K562 (cell line): ENCODE measurements around the gene CPNE2. TPM values are rescaled to one million over a fixed set of nuclear protein-coding genes. Genes with fewer than 3 reads are reported as not detected.
"Not testable (repeated sequence)": the region's sequence is repeated elsewhere in the genome, so short reads cannot be mapped to it uniquely, and the experiment has no call there.

Experiments
- ATAC-seq: fragments of 200-7000 bp; cut with Tn5 transposase; 3 replicates; pipeline ENCODE4 v1.9.1; 2020; ENCODE audit warnings: moderate library complexity
- BruUV-seq: library from RNA; stranded (reverse); fragments of 400-500 nt; replicated peaks from 2 replicates; lab custom pipeline; 2021; lab: Mats Ljungman, UMichigan
- CTCF ChIA-PET: fragments of 300-600 bp; formaldehyde crosslinking; extraction: SDS; loops from one replicate; lab custom pipeline; 2021; ENCODE audit warnings: low intra/inter-chr PET ratio; lab: Yijun Ruan, JAX
- POLR2A ChIA-PET: fragments of 300-600, 350-650 bp; sonication (Branson Sonifier 250); formaldehyde crosslinking; extraction: SDS; loops from one replicate; lab custom pipeline; 2021; ENCODE audit warnings: antibody characterized with exemption, inconsistent platforms; lab: Yijun Ruan, JAX
- DNase-seq, 4 experiments: peaks; one replicate each; pipeline versions ENCODE4 v3.0.0 to v3.0.0-alpha.2; 2011 to 2018; ENCODE audit warnings: low spot score in 3 of 4, mixed read lengths in 3 of 4; ENCODE audit errors: extremely low read depth in 1 of 4
- FAIRE-seq: peaks from 2 replicates; lab custom pipeline; 2011; peaks lifted over from hg19 to GRCh38; lab: Jason Lieb, UNC
- H2AFZ ChIP-seq: 2 replicates; pipeline ENCODE4 v1.6.0; 2011; ENCODE audit warnings: low read depth, low read length, control low read depth, inconsistent platforms
- H3K27ac ChIP-seq: fragments of 200-600 bp; 3 replicates; pipeline ENCODE4 v1.8.0; 2011; ENCODE audit warnings: low read depth, mild to moderate bottlenecking, control low read depth, inconsistent platforms, low read length, moderate library complexity, mixed read lengths; ENCODE audit errors: extremely low read depth
- H3K27me3 ChIP-seq, 2 experiments: fragments of 300-600 bp in 1 of 2; 2 replicates in 1 of 2; 3 replicates in 1 of 2; pipeline versions ENCODE4 v1.6.0 to v1.8.0; 2011; ENCODE audit warnings: inconsistent platforms in 2 of 2, low read length in 2 of 2, mild to moderate bottlenecking in 1 of 2, mixed read lengths in 1 of 2, moderate library complexity in 1 of 2; ENCODE audit not compliant: control insufficient read depth in 2 of 2, insufficient read depth in 2 of 2
- H3K36me3 ChIP-seq: fragments of 300-600 bp; 3 replicates; pipeline ENCODE4 v1.8.0; 2011; ENCODE audit warnings: mild to moderate bottlenecking, low read length, inconsistent platforms; ENCODE audit not compliant: control insufficient read depth, insufficient read depth
- H3K4me1 ChIP-seq, 2 experiments: fragments of 200-600 bp in 1 of 2; replicated peaks in 1 of 2; 2 replicates in 1 of 2; 3 replicates in 1 of 2; pipeline versions ENCODE4 v1.5.1 to v1.8.0; 2011; ENCODE audit warnings: inconsistent platforms in 2 of 2, low read length in 2 of 2, mild to moderate bottlenecking in 1 of 2, mixed read lengths in 1 of 2, moderate library complexity in 1 of 2; ENCODE audit not compliant: control insufficient read depth in 2 of 2, insufficient read depth in 2 of 2
- H3K4me2 ChIP-seq: 2 replicates; pipeline ENCODE4 v1.6.1; 2011; ENCODE audit warnings: low read length, control low read depth, inconsistent platforms, mixed read lengths; ENCODE audit not compliant: insufficient read depth
- H3K4me3 ChIP-seq: fragments of 200-600 bp; sonication (generic), shearing (Covaris generic); 2 replicates; pipeline ENCODE4 v1.5.1; 2016; ENCODE audit warnings: control low read depth, inconsistent platforms
- H3K79me2 ChIP-seq: fragments of 200-600 bp; 3 replicates; pipeline ENCODE4 v1.8.0; 2011; ENCODE audit warnings: low read length, inconsistent platforms; ENCODE audit not compliant: control insufficient read depth, insufficient read depth
- H3K9ac ChIP-seq, 2 experiments: 2 replicates each; pipeline versions ENCODE4 v1.6.0 to v1.6.1; 2011; ENCODE audit warnings: low read depth in 2 of 2, low read length in 2 of 2, control low read depth in 1 of 2, inconsistent platforms in 1 of 2, mild to moderate bottlenecking in 1 of 2, mixed read lengths in 1 of 2; ENCODE audit not compliant: insufficient read depth in 1 of 2
- H3K9me1 ChIP-seq: one replicate; pipeline ENCODE4 v1.6.0; 2011; ENCODE audit warnings: inconsistent platforms, mild to moderate bottlenecking, low read length, moderate library complexity; ENCODE audit not compliant: control insufficient read depth, insufficient read depth
- H3K9me3 ChIP-seq: replicated peaks from 2 replicates; pipeline ENCODE4 v1.5.1; 2011; ENCODE audit warnings: low read depth, low read length, inconsistent platforms; ENCODE audit not compliant: control insufficient read depth, insufficient read depth
- H4K20me1 ChIP-seq: replicated peaks from 2 replicates; pipeline ENCODE4 v1.6.1; 2011; ENCODE audit warnings: low read length, inconsistent platforms, mixed read lengths; ENCODE audit not compliant: control insufficient read depth, insufficient read depth
- POLR3A ChIP-seq: IDR thresholded peaks from 2 replicates; pipeline ENCODE4 v1.6.1; 2011; ENCODE audit warnings: borderline replicate concordance, mild to moderate bottlenecking, moderate library complexity; ENCODE audit not compliant: insufficient read length, insufficient read depth; ENCODE audit errors: extremely low read depth
- WGBS: fragments of 100-300 bp; shearing (Covaris generic); methylation state at CpG from one replicate; pipeline ENCODE4 v1.1.6; 2016; ENCODE audit warnings: low coverage, mixed read lengths; ENCODE audit not compliant: insufficient coverage; ENCODE audit errors: missing lambda C conversion rate; 5-methylcytosine and 5-hydroxymethylcytosine counted together
- in situ Hi-C: fragments of 300-500 bp; cut with MboI; formaldehyde crosslinking; loops from 4 replicates; pipeline ENCODE4 v1.15.0; 2018; ENCODE audit warnings: inconsistent platforms, mixed read lengths
- intact Hi-C: fragments of 100-400 bp; cut with micrococcal nuclease; formaldehyde crosslinking; loops from 2 replicates; pipeline ENCODE4 v1.14.2; 2022
- polyA plus RNA-seq, 8 experiments: library from polyadenylated mRNA; depleted of rRNA in 4 of 8; stranded (reverse) in 5 of 8; unstranded in 3 of 8; fragments of >200 nt; fragmentation: Nextera tagmentation in 2 of 8; fragmentation: Illumina TruSeq in 1 of 8; extraction: Ambion mirVana in 2 of 8; extraction: Trizol in 1 of 8; gene quantifications; 2 replicates each; pipeline versions ENCODE4 v1.2.1 to v1.2.3, GENCODE V29; 2011 to 2014; ENCODE audit warnings: inconsistent platforms in 1 of 8, missing spikeins in 1 of 8
- total RNA-seq, 7 experiments: library from RNA; depleted of rRNA in 6 of 7; stranded (reverse); fragments of >200 nt in 6 of 7; fragmentation: Illumina TruSeq in 2 of 7; extraction: Trizol in 2 of 7; gene quantifications; 2 replicates each; pipeline versions ENCODE4 v1.2.1 to v1.2.3, GENCODE V29; 2011 to 2021; ENCODE audit warnings: low replicate concordance in 1 of 7
- TF ChIP-seq, protein P1 (sequence below): fragments of 450-650 bp; IDR thresholded peaks from 2 replicates; pipeline ENCODE4 v1.6.1; 2016; ENCODE audit warnings: missing biosample characterization, missing genetic modification characterization
- TF ChIP-seq, protein P2 (sequence below): fragments of 450-650 bp; IDR thresholded peaks from 2 replicates; pipeline ENCODE4 v1.6.1; 2018; ENCODE audit warnings: mild to moderate bottlenecking, low read depth; ENCODE audit not compliant: partially characterized antibody

CPNE2 gene
- total and polyA plus RNA-seq, 9 of the 15 experiments (the other 6 are each of a cell fraction or from before 2014, with no cell fraction given): 3.0 to 13.9 (median 8.6) TPM

DNA sequence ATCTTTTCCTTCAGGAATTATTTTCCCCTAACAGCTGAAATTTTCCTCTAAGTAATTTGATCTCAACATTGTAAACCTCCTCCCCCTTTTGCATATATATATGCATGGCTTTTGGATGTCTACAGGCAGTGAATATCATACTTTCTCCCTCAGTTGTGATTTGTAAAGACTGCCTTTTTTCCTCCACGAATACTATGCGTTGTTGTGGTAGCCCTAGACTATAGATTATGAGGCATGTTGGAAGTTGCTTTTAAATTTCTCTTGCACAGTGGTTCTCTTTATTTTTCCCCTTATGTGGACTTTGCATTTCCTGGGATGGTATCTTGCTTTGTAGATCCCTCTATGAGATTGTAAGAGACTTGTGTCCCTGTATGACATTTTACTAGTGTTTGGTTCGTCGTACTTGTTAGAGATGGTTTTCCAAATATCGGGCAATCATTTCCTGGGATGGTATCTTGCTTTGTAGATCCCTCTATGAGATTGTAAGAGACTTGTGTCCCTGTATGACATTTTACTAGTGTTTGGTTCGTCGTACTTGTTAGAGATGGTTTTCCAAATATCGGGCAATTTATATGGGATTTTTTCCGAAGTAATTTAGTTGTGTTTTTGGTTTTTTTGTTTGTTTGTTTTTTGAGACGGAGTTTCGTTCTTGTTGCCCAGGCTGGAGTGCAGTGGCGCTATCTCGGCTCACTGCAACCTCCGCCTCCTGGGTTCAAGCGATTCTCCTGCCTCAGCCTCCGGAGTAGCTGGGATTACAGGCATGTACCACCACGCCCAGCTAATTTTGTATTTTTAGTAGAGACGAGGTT, 95.7 kb downstream of the CPNE2 start:
- H3K36me3 ChIP-seq, H3K27me3 ChIP-seq, H2AFZ ChIP-seq, H3K9me3 ChIP-seq, DNase-seq, CTCF ChIA-PET, BruUV-seq, ATAC-seq, H4K20me1 ChIP-seq, in situ Hi-C loops, H3K4me1 ChIP-seq, H3K9me1 ChIP-seq: not testable (repeated sequence)
- Histone ChIP-seq H3K79me2 (peaks cover 96% of the 10 kb centered on the region), H3K27ac (peak overlapping the region; percentile 80; the same call in 2 of the 3 replicates), H3K4me2 (peak overlapping the region; percentile 97), H3K9ac (peak overlapping the region in 1 of 2 experiments; percentile 88; a peak in 2 of 4 replicates), H3K4me3 (peak overlapping the region; percentile 94)
- WGBS: 29% methylated on average over 11 of the region's 18 CpGs
- TF ChIP-seq, protein P1, sequence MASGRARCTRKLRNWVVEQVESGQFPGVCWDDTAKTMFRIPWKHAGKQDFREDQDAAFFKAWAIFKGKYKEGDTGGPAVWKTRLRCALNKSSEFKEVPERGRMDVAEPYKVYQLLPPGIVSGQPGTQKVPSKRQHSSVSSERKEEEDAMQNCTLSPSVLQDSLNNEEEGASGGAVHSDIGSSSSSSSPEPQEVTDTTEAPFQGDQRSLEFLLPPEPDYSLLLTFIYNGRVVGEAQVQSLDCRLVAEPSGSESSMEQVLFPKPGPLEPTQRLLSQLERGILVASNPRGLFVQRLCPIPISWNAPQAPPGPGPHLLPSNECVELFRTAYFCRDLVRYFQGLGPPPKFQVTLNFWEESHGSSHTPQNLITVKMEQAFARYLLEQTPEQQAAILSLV (tag): 0 out of 2 replicates have a peak, but pooled peaks have one; percentile 14
- FAIRE-seq: peak; percentile 77
- POLR2A ChIA-PET: interaction anchor here (0.7 to 1.1 kb wide), 4 partner anchors 25 to 257 kb away, joined by 3 to 4 read pairs (median 4); no protein-coding TSS in a partner anchor
- intact Hi-C loops: loop anchor here (2.0 kb wide), 1 partner anchor 111 kb away; no protein-coding TSS in a partner anchor

DNA sequence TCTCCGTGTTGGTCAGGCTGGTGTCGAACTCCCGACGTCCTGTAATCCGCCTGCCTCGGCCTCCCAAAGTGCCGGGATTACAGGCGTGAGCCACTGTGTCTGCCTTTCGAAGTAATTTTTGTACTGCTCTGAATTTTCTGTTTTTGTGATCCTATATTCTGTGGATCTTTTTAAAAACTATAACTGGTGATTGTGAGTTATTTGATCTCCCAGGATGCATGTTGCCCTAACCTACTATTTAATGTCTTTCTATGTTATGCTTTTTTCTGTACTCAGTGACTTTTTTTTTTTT, 96.3 kb downstream of the CPNE2 start:
- no peak overlapping the region for H2AFZ ChIP-seq
- WGBS: 69% methylated on average over 9 of the region's 9 CpGs
- peak overlapping the region; percentile 97; the same call in 1 of the 2 replicates for H3K4me2 ChIP-seq
- POLR2A ChIA-PET: interaction anchor here (0.8 kb wide), 1 partner anchor 256 kb away, joined by 4 read pairs; no protein-coding TSS in a partner anchor
- H3K79me2 ChIP-seq: peaks cover 95% of the 10 kb centered on the region
- no peaks in the 10 kb centered on the region for H3K27me3 ChIP-seq
- H3K9me1 ChIP-seq: no peaks in the 10 kb centered on the region
- no peaks in the 10 kb centered on the region for H3K9me3 ChIP-seq
- H3K4me3 ChIP-seq: peak overlapping the region; percentile 3; the same call in 1 of the 2 replicates
- no peak overlapping the region for H3K27ac ChIP-seq
- intact Hi-C loops: no loop called here
- H4K20me1 ChIP-seq: no peaks in the 10 kb centered on the region
- CTCF ChIA-PET: no interaction called here
- peaks cover 6 to 9% of the 10 kb centered on the region in 2 experiments for H3K4me1 ChIP-seq
- H3K36me3 ChIP-seq: peaks cover 5% of the 10 kb centered on the region; the same call in 1 of the 3 replicates
- in situ Hi-C loops: no loop called here
- no TSS peak for BruUV-seq
- TF ChIP-seq, protein P2, sequence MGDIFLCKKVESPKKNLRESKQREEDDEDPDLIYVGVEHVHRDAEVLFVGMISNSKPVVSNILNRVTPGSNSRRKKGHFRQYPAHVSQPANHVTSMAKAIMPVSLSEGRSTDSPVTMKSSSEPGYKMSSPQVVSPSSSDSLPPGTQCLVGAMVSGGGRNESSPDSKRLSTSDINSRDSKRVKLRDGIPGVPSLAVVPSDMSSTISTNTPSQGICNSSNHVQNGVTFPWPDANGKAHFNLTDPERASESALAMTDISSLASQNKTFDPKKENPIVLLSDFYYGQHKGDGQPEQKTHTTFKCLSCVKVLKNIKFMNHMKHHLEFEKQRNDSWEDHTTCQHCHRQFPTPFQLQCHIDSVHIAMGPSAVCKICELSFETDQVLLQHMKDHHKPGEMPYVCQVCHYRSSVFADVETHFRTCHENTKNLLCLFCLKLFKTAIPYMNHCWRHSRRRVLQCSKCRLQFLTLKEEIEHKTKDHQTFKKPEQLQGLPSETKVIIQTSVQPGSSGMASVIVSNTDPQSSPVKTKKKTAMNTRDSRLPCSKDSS: no peak
- TF ChIP-seq POLR3A: no peak
- no peak overlapping the region for H3K9ac ChIP-seq
- no peak for DNase-seq
- no peak for ATAC-seq
- FAIRE-seq: no peak
